D721Med (cell line): ENCODE results near the gene TDRD10.

Experiments used
- DNase-seq: peaks from one replicate; pipeline ENCODE4 v3.0.0; 2011; ENCODE audit warnings: low spot score; ENCODE audit not compliant: insufficient read length
- FAIRE-seq: peaks from 2 replicates; lab custom pipeline; 2011; peaks lifted over from hg19 to GRCh38; lab: Jason Lieb, UNC
- TF ChIP-seq, protein P1 (sequence below): IDR thresholded peaks from 2 replicates; pipeline ENCODE4 v1.5.1; 2012; ENCODE audit warnings: mild to moderate bottlenecking, control low read depth; ENCODE audit not compliant: insufficient read depth; ENCODE audit errors: missing control alignments

The TDRD10 gene

GRCh38 chr1:154586231-154586630, 84.2 kb downstream of the TDRD10 start:
- TF ChIP-seq, protein P1, sequence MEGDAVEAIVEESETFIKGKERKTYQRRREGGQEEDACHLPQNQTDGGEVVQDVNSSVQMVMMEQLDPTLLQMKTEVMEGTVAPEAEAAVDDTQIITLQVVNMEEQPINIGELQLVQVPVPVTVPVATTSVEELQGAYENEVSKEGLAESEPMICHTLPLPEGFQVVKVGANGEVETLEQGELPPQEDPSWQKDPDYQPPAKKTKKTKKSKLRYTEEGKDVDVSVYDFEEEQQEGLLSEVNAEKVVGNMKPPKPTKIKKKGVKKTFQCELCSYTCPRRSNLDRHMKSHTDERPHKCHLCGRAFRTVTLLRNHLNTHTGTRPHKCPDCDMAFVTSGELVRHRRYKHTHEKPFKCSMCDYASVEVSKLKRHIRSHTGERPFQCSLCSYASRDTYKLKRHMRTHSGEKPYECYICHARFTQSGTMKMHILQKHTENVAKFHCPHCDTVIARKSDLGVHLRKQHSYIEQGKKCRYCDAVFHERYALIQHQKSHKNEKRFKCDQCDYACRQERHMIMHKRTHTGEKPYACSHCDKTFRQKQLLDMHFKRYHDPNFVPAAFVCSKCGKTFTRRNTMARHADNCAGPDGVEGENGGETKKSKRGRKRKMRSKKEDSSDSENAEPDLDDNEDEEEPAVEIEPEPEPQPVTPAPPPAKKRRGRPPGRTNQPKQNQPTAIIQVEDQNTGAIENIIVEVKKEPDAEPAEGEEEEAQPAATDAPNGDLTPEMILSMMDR: no peak
- FAIRE-seq: no peak
- no peak for DNase-seq

DNA sequence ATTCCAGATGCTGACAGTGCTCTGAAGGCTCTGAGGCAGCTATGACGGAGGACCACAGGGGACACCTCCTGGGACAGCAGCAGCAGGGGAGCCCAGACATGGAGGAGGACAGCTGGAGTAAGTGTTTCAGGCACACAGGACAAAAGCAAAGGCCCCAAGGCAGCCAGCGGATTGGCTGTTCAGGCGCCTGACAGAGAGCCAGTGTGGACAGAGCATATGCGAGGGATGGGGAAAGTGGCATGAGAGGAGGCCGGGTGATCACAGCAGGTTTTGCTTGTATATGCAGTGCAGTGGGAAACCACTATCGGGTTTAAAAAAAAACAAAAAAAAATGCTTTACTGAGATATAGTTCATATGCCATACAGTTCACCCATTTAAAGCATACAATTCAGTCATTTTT, 84.6 kb downstream of the TDRD10 start:
- no peak for FAIRE-seq
- no peak for DNase-seq
- TF ChIP-seq, protein P1: no peak

GRCh38 chr1:154589780-154590179, 87.8 kb downstream of the TDRD10 start:
- no peak for DNase-seq
- no peak for FAIRE-seq
- TF ChIP-seq, protein P1: no peak

DNA sequence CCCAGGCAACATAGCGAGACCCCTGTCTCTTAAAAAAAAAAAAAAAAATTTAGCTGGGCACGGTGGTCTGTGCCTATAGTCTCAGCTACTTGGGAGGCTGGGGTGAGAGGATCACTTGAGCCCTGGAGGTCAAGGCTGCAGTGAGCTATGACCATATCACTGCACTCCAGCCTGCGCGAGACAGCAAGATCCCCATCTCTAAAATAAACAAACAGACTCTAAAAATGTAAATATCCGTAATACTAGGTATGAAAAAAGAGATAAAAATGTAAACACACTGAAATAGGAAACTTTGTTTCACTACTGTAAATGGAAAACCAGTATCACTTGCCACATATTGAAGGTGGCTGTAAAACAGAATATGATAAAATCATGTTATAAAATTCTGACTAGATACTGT, 88.7 kb downstream of the TDRD10 start:
- DNase-seq (no peak), FAIRE-seq (no peak)
- TF ChIP-seq, protein P1: no peak

- TF ChIP-seq, protein P1: no peak
- no peak for DNase-seq
- no peak for FAIRE-seq
Observed at GRCh38 chr1:154591206-154591605, 89.2 kb downstream of the TDRD10 start.

GRCh38 chr1:154593390-154593789, 91.4 kb downstream of the TDRD10 start:
- DNase-seq (no peak), FAIRE-seq (no peak)
- TF ChIP-seq, protein P1: no peak

DNA sequence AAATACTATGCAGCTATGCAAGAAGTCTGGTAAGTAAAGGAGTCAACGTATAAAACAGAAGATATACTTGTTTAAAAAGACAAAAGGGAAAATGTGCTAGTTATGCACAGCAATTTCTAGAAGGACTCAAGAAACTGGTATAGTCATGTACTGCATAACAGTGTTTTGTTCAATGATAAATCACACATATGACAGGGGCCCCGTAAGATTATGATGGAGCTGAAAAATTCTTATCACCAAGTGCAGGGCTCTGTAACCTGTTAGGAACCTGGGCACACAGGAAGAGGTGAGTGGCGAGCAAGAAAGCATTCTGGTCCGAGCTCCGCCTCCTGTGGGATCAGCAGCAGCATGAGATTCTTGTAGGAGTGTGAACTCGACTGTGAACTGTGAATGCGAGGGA, 92.8 kb downstream of the TDRD10 start:
- DNase-seq (no peak), FAIRE-seq (no peak)
- TF ChIP-seq, protein P1: no peak
